ENCODE data around the gene CLCN5.
"Not testable (repeated sequence)": the region's sequence is repeated elsewhere in the genome, so short reads cannot be mapped to it uniquely, and the experiment has no call there.

Gene CLCN5

GRCh38 chrX:49999087-49999486, 76.7 kb downstream of the CLCN5 start:
- FAIRE-seq = no peak

DNA sequence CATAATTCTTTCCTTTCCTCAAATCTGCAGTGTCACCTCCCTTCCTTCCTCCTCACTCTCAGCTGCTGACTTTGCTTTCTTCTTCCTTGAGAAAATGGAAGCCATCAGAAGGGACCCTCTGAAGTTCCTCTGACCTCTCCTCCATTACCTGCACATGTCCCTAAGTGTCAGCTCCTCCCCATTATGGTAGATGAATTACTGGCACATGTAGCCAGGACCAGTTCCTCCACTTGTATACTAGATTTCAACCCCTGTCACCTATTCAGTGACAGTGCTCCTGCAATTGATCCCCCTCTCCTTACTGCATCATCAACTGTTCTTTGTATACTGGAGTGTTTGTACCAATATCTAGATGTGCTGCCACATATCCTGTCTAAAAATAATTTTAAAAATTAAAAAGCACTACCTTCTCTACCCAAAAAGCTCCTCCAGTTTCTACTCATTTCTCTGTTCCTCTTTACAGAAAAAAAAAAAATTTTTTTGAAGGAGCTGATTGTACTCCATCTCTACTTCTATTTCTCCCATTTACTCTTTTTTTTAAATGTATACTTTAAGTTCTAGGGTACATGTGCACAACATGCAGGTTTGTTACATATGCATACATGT, 78.6 kb downstream of the CLCN5 start:
- FAIRE-seq = no peak

- no peak for FAIRE-seq
Measured at GRCh38 chrX:50002067-50002714, 79.8 kb downstream of the CLCN5 start.

GRCh38 chrX:50003467-50003866, 81.1 kb downstream of the CLCN5 start:
- no peak for FAIRE-seq

GRCh38 chrX:50003927-50004326, 81.5 kb downstream of the CLCN5 start:
- FAIRE-seq = no peak

GRCh38 chrX:50025591-50025990, 103.2 kb downstream of the CLCN5 start:
- FAIRE-seq = not testable (repeated sequence)

DNA sequence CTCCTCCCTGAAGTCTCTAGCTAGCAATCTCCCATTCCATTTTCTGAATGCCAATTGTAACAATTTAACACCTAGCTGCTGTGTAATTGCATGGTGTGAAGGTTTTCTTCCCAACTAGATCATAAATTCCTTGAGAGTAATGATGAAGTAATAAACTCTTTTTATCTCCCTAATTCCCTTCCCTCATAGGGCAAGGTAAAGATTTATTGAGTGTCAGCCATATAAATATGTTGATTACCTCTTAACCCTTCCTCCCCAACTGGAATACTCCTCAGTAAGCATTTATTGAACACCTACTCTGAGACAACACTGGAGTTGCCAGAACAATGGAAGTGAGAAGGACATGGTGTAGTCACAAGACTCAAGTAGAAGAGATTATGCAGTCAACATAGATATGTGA, 112.7 kb downstream of the CLCN5 start:
- FAIRE-seq = no peak

- FAIRE-seq = no peak
Measured at GRCh38 chrX:50036426-50036825, 114.0 kb downstream of the CLCN5 start.

DNA sequence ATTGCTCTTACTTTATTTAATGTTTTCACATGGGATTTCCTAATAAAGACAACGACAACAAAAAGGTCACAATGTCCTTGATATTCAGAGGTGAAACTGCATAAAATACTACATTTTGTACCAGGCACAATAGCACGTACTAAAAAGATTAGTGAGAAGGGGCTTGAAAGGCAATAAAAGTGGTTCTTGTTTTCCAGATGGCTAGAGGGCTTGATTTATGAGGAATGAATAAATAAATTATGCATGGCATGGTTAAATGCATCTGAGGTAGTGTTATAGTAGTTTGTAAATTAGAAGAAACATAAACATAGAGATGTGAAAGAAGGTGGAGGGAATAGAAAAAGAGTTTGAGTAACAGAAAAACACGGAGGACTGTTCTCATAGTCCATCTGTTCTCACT, 123.4 kb downstream of the CLCN5 start:
- no peak for FAIRE-seq

DNA sequence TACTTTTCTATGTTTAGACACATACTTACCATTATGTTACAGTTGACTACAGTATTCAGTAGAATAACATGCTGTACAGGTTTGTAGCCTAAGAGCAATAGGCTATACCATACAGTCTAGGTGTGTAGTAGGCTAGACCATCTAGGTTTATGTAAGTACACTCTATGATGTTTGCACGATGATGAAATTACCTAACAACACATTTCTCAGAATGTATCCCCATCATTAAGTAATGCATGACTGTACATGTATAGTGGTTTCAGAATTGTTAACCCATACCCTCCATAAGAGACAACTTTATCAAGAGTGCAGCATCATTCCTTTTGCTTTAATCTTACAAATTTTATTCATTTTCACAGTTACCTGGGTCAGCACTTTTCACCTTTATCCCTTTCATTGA, 126.8 kb downstream of the CLCN5 start:
- no peak for FAIRE-seq

DNA sequence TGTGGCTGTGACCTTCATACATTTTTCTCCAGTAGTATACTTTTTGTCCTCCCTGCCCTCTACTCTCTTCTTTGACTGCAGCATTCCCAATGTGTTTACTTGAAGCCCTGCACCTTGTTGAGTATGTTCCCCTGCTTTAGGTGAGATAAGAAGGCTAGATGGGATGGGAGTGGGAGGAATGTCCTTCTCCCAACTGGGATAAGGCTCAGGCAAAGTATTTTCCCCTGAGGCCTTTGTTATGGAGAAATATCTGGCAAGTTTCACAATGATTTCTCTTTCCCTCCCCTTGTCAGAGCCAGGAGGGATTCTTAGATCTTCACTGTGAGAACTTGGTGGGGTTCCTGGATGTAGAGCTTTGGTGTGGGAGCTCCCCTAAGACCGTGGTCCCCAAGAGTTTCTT, 131.8 kb downstream of the CLCN5 start:
- FAIRE-seq = no peak

DNA sequence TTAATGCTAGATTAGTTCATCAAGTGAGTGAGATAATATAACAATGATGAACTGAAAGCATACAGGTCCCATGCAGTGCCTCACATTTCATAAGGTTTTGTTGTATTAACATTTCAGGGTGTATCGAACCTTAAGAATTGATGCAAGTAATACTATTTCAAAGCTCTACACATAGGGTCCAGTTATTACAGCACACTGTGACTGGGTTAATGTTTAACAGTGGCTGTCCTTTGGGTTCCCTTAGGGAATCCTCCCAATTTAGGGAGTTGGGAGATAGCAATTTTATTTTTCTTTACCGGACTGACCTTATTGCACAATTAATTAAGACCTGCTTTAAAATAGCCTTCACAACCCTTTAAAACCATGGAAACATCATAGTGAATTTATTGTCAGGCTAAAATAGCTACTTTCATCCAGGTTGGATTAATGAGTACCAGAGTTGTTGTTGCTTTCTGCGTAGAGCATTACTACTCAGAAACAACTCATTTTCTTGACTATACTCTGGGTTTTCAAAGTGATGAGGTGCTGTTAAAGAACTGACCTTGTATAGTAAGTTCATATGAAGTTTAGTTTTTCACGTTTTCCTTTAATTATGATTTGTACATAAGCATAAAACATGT, 144.0 kb downstream of the CLCN5 start:
- FAIRE-seq = no peak

DNA sequence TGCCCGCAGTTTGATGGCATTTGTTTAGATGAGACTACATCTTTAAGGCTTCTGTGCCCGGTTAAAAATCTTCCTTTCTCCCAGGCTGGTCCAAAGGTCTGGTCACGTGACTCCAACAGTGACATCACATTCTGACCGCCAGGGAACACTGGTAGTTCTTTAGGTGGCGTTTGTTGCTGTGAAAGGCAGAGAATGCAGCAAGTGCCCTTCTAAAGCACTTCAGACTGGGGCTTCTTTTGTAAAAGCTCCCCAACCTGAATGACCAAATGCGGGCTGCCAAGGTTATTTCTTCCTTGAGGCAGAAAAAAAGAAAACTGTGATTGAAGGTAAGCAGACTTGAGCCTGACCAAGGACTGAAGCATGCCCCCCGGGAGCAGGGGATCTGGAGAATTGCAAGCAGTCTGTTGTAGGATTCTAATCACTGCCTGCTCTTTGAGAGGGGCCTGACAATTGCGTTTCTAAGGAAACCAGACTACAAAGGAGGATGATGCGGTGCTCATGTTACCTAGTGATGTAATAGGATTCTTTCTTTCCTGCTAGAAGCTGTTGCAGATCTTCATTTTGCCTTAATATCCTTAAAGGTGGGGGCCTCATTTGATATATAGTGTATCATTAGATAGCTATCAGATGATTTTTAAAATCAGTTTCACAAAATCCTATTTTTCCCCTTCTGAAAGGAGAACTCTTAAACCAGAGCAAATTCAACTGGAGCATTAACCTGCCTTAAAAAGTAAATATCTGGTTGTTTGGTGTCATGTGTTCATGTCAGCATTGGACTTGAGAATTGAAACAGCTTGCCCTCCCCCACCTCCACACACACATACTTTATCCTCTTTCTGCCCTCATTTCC, 145.3 kb downstream of the CLCN5 start:
- no peak for FAIRE-seq

- no peak for FAIRE-seq
Measured at GRCh38 chrX:50068285-50068563, 145.8 kb downstream of the CLCN5 start.

DNA sequence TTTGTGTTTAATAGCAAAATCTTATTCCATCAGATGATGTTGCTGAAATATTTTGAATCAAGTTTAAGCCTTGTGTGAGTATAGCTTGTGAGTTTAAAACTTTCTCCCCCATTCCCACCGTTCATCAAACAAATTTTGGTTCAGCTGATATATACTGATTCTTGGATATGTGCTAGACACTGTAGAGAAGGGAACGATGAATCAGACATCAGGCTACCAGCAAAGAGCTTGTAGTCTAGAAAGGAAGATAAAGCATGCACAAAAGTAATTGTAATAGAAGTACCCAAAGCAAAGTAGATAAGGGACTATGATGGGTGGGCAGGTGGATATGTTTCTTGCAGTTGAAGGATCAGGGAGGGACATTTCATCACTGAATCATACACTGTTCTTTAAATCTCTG, 146.5 kb downstream of the CLCN5 start:
- no peak for FAIRE-seq

GRCh38 chrX:50071494-50071893, 149.1 kb downstream of the CLCN5 start:
- no peak for FAIRE-seq

DNA sequence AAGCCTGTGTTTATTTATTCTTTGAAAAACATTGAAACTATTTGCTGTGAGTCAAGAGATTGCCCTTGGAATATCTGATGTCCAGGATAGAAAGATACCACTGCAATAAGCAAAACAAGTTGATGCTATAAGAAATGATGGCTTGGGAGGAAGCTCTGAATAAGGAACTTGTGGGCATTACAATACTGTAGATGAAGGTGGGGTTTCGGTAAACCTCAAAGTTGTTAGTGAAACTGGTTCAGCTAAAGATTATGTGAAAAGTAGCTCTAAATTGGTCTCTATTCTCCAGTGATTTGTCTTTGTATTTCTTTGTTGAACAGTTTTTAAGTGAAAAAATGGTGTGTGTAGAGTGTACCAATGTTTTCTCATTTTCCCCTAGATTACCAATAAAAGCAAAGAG, 149.7 kb downstream of the CLCN5 start:
- no peak for FAIRE-seq

GRCh38 chrX:50073601-50074000, 151.2 kb downstream of the CLCN5 start:
- FAIRE-seq = no peak

DNA sequence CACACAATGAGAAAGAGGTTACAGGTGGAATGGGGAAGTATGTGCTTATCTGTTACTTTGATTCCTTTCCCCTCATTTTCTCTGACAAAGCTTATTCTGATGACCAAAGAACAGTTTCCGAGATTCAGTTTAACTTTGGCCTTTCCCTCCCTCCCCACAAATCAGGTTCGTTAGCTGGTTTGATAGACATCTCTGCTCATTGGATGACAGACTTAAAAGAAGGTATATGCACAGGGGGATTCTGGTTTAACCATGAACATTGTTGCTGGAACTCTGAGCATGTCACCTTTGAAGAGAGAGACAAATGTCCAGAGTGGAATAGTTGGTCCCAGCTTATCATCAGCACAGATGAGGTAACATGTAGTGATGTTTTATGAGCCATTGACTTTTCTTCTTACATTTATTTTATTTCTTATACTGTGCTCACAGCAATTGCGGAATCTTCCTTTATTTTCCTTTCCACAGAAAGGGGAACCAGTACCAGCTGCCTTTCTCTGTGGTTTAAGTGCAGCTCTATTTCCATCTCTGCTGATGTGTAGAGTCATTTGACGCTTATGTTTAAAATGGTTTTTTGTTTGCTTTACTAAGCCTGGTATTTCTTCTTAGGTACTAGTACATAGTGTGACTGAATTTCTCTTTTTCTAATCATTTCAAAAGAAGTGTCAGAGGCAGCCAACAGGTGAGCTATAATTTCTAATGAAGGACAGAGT, 153.4 kb downstream of the CLCN5 start:
- no peak for FAIRE-seq

DNA sequence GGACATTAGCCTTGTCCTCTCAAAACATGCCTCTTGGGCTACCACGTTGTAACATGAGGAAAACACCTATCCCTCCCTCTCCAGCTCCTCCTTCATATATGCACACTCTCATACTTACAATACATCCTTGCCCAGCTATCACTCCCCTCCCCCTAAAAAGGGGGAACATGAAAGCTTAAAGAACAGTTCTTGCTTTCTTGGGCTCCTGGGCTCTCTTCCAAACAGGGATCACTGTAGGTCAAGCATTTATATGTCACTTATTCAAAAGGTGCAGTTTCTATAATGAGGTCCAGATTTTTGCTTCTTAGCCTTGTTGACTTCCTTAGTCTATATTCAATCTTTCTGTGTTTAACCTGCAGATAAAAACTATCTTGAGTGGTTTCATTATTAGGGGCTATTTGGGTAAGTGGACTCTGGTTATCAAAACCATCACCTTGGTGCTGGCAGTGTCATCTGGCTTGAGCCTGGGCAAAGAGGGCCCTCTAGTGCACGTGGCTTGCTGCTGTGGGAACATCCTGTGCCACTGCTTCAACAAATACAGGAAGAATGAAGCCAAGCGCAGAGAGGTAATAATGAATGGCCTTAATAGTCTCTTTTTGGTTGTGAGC, 159.0 kb downstream of the CLCN5 start:
- FAIRE-seq = no peak

- FAIRE-seq = no peak
Measured at GRCh38 chrX:50082741-50083140, 160.3 kb downstream of the CLCN5 start.

DNA sequence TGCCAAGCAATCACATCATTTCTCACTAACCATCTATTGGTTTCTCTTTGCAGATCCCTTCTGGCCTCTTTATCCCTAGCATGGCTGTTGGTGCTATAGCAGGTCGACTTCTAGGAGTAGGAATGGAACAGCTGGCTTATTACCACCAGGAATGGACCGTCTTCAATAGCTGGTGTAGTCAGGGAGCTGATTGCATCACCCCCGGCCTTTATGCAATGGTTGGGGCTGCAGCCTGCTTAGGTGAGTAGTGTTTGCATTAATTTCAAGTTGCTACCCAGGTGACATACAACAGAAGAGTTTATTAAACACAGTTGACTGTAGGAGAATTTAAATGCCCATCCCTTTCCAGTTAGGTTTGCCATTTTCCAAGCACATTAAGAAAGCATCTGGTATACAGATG, 166.2 kb downstream of the CLCN5 start:
- no peak for FAIRE-seq

DNA sequence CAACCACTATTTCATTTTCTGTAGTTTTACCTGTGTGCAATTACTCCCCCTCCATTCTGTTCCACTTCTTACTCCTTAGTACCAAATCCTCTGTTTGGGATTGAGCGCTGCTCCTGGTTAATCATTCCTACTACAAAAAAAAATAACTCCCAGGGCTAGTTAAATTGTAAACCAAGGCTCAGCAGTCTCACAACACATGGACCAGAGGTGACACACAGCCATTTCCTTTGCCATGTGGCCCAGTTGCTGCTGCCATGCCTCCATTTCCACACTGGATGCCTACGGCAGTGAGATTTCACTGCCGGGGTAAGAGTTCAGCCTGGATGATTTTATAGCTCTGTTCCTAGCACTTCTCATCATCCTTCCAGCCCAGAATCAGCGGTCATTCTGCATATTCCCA, 171.2 kb downstream of the CLCN5 start:
- FAIRE-seq = no peak

Measured in A204.1 (cell line).